GM12874 (cell line): ENCODE results near the gene CREG1.
A peak's percentile ranks its signal among the peaks of the same experiment; 100 is the strongest.

Experiments
- TF ChIP-seq, protein P1 (sequence below): IDR thresholded peaks from 2 replicates; pipeline ENCODE4 v1.5.1; 2011; ENCODE audit warnings: low read depth, mild to moderate bottlenecking, control low read depth, low read length, moderate library complexity; ENCODE audit not compliant: insufficient read depth

CREG1 gene

DNA sequence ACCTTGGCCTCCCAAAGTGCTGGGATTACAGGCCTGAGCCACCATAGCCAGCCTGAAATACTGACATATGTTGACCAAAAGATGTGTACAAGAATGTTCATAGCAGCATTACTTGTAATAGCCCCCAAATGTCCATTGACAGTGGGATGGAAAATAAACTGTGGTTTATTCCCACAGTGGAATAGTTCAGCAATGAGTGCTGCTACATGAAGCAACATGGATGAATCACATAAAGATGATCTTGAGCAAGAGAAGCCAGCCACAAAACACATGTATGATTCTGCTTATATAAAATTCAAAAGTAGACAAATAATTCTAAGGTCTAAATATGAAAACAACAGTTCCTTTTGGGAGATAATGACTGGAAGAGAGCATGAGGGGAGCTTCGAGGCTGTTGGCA lies 9.1 kb upstream of the CREG1 start:
- TF ChIP-seq, protein P1, sequence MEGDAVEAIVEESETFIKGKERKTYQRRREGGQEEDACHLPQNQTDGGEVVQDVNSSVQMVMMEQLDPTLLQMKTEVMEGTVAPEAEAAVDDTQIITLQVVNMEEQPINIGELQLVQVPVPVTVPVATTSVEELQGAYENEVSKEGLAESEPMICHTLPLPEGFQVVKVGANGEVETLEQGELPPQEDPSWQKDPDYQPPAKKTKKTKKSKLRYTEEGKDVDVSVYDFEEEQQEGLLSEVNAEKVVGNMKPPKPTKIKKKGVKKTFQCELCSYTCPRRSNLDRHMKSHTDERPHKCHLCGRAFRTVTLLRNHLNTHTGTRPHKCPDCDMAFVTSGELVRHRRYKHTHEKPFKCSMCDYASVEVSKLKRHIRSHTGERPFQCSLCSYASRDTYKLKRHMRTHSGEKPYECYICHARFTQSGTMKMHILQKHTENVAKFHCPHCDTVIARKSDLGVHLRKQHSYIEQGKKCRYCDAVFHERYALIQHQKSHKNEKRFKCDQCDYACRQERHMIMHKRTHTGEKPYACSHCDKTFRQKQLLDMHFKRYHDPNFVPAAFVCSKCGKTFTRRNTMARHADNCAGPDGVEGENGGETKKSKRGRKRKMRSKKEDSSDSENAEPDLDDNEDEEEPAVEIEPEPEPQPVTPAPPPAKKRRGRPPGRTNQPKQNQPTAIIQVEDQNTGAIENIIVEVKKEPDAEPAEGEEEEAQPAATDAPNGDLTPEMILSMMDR = no peak

GRCh38 chr1:167561753-167562152 lies 8.2 kb upstream of the CREG1 start:
- TF ChIP-seq, protein P1 = no peak

- TF ChIP-seq, protein P1 = peak; percentile 80
Observed at GRCh38 chr1:167555971-167556714, 2.6 kb upstream of the CREG1 start.

DNA sequence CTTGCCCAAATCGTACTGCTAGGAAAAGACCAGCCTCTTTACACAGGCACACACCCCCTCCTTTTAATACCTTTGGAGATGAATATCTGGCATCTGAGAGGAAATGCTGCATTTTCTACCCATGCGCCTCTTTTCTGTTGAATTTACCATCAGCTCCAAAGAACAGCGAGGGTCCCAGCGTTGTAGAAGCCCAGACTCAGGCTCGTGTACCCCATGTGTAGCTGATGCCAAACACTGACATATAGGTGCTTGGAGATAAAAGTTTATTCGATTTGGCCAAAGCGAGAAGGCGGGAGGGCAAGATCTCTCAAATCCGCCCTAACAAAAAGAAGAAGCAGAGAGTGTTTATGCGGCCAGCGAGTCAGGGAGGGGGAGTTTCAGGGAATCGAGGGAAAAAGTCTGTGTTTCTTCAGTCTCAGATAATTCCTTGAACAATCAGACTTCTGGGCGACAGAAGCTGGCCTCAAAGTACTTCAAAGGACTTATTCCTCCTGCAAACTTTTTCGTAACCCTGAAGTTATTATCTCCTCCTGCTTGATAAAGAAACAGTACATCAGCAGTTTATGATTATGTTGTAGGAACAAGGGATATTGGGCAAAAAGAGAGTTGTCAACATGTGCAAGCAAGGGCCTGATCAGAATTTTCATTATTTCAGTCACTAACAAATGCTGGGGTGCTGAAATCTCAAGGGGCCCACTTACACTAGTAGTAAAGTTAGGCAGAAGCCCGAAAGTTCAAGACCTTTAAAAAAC lies 642 bp upstream of the CREG1 start:
- TF ChIP-seq, protein P1 = no peak

DNA sequence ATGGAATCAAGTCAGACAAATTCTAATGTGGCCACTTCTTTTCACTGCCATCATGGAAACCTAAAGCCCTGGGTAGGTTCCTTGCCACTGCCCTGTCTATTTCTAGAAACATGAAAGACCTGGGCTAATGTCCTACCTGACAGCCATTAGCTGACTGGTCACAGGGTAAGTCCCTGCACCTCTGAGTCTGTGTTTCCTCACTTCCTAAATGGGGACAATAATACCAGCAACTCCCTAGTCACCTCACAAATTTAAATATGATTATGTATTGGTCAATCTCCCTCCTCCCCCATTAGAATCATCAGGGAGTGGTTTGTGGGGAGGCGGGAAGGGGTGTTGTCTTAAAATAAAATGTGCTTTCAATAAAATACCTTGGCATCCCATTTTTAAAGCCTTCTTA lies 2.2 kb downstream of the CREG1 start:
- TF ChIP-seq, protein P1 = no peak

DNA sequence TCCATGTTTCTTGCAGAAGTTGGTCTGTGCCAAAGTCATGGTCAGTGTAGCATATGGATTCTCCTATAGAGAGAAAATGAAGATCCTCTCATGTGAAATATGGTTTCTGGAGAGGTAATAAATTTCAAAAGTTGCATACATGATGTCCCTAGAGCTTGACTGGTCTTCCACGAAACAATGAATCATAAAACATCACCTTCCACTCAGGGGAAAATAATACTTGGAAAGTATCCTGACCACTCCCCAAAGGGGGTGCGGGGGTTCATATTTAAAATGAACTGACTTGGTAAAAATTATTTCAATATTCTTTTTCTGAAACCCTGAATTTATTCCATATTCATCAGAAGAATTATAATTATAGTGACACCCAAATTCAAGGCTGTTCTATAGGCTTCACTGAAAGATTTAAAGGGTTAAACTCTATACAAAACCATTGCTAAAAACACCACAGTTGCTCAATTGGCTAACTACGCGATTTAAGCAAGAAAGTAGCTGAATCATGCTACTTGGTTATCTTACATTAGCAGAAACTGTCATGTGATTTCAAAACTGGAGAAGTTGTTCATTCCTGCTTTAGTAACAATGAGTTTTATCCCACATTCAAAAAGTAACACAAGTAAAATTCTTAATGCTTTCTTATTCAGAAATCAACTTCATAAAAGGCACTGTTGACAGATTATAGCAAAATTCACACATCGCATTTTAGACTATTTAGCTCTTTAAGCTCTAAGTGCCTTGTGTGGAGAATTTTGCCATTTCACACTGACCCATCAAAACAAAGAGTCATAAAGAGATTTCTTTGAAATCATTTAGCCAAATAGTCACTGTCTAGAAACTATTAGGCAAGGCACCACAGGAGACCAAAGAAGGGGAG lies 5.3 kb downstream of the CREG1 start:
- TF ChIP-seq, protein P1 = no peak

- TF ChIP-seq, protein P1 = no peak
Observed at GRCh38 chr1:167546935-167547334, 6.6 kb downstream of the CREG1 start.
